Measurements from ENCODE around the gene SZT2. TPM values are rescaled to one million over a fixed set of nuclear protein-coding genes. Genes with fewer than 3 reads are reported as not detected.
A peak's percentile ranks its signal among the peaks of the same experiment; 100 is the strongest.

SZT2 gene
- total RNA-seq, 2 donors from 2014 or later, result 30.3 to 76.9 TPM

GRCh38 chr1:43427524-43427923, 37.8 kb downstream of the SZT2 start:
- H3K27me3 ChIP-seq (replicated peaks; ENCODE audit: insufficient read depth), result no peaks in the 10 kb centered on the region
- peak; percentile 28 for DNase-seq (ENCODE audit: low spot score)
- no peak overlapping the region for H3K27ac ChIP-seq
- no peaks in the 10 kb centered on the region for H3K9me3 ChIP-seq
- no peak overlapping the region for H3K4me3 ChIP-seq
- WGBS, result 72% methylated on average over 14 of the region's 14 CpGs
- TF ChIP-seq CTCF (IDR thresholded peaks at IDR 0.05), result no peak
- no peak for TF ChIP-seq POLR2AphosphoS5 (IDR thresholded peaks at IDR 0.05)
- TF ChIP-seq POLR2A (IDR thresholded peaks at IDR 0.05), result no peak
- intact Hi-C loops (cut with DNase I), result no loop called here
- peaks cover 30 to 43% of the 10 kb centered on the region in 2 donors for H3K36me3 ChIP-seq
- H3K4me1 ChIP-seq (replicated peaks), result no peaks in the 10 kb centered on the region

DNA sequence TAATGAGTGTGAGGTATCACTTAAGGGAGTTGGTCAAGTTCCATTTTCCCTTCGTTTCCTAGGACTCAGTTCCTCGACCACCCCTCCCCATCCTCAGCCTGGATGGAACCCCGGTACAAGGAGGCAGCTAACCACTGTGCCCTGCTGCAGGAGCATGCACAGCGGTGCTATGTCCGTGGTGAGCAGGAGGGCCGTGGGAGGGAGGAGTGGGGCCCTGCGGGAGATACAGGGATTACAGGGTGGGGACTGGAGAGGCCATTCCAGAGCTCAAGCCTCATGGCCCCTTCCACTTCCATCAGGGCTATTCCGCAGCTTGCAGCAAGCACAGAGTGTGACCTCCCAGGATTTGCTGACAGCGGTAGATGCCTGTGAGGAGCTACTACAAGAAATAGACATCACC, 38.2 kb downstream of the SZT2 start:
- 85% methylated on average over 9 of the region's 9 CpGs for WGBS
- Histone ChIP-seq H3K4me3 (no peak overlapping the region), H3K27me3 (replicated peaks; ENCODE audit: insufficient read depth) (no peaks in the 10 kb centered on the region), H3K27ac (no peak overlapping the region), H3K4me1 (replicated peaks) (no peaks in the 10 kb centered on the region), H3K36me3 (peaks cover 34 to 47% of the 10 kb centered on the region in 2 donors), H3K9me3 (no peaks in the 10 kb centered on the region)
- intact Hi-C loops (cut with DNase I), result no loop called here
- no peak for TF ChIP-seq CTCF (IDR thresholded peaks at IDR 0.05)
- no peak for TF ChIP-seq POLR2AphosphoS5 (IDR thresholded peaks at IDR 0.05)
- TF ChIP-seq POLR2A (IDR thresholded peaks at IDR 0.05), result no peak
- DNase-seq (ENCODE audit: low spot score), result no peak

GRCh38 chr1:43430831-43431230, 41.1 kb downstream of the SZT2 start:
- H3K27me3 ChIP-seq (replicated peaks; ENCODE audit: insufficient read depth), result no peaks in the 10 kb centered on the region
- H3K27ac ChIP-seq, result no peak overlapping the region
- WGBS, result 96% methylated on average over 5 of the region's 5 CpGs
- H3K9me3 ChIP-seq, result no peaks in the 10 kb centered on the region
- intact Hi-C loops (cut with DNase I), result no loop called here
- DNase-seq (ENCODE audit: low spot score), result no peak
- H3K36me3 ChIP-seq, result peaks cover 28 to 55% of the 10 kb centered on the region in 2 donors
- no peak overlapping the region for H3K4me3 ChIP-seq
- H3K4me1 ChIP-seq (replicated peaks), result no peaks in the 10 kb centered on the region
- no peak for TF ChIP-seq POLR2A (IDR thresholded peaks at IDR 0.05)
- no peak for TF ChIP-seq CTCF (IDR thresholded peaks at IDR 0.05)
- TF ChIP-seq POLR2AphosphoS5 (IDR thresholded peaks at IDR 0.05), result no peak

DNA sequence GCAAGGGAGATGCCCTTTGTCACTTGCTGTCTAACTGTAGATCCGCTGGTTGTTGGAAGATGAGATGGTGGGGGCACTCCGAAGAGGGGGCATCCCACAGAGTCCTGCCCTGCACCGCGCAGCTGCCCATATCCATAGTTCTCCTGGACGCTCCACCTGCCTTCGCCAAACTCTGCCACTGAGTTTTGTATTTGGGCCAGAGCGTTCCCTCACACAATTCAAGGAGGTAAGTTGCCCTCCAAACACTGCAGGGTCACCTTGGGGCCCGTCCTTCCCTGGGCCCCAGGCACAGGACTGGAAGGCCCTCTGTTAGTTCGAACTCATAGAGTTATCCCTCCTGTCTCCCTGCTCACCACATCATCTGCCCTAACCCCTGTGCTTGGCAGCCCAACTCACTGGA, 42.0 kb downstream of the SZT2 start:
- Histone ChIP-seq H3K36me3 (peaks cover 28 to 55% of the 10 kb centered on the region in 2 donors), H3K9me3 (no peaks in the 10 kb centered on the region), H3K4me3 (no peak overlapping the region), H3K27ac (no peak overlapping the region), H3K4me1 (replicated peaks) (no peaks in the 10 kb centered on the region), H3K27me3 (replicated peaks; ENCODE audit: insufficient read depth) (no peaks in the 10 kb centered on the region)
- no peak for DNase-seq (ENCODE audit: low spot score)
- WGBS, result 96% methylated on average over 9 of the region's 9 CpGs
- no peak for TF ChIP-seq POLR2AphosphoS5 (IDR thresholded peaks at IDR 0.05)
- no peak for TF ChIP-seq CTCF (IDR thresholded peaks at IDR 0.05)
- no peak for TF ChIP-seq POLR2A (IDR thresholded peaks at IDR 0.05)
- intact Hi-C loops (cut with DNase I), result no loop called here

DNA sequence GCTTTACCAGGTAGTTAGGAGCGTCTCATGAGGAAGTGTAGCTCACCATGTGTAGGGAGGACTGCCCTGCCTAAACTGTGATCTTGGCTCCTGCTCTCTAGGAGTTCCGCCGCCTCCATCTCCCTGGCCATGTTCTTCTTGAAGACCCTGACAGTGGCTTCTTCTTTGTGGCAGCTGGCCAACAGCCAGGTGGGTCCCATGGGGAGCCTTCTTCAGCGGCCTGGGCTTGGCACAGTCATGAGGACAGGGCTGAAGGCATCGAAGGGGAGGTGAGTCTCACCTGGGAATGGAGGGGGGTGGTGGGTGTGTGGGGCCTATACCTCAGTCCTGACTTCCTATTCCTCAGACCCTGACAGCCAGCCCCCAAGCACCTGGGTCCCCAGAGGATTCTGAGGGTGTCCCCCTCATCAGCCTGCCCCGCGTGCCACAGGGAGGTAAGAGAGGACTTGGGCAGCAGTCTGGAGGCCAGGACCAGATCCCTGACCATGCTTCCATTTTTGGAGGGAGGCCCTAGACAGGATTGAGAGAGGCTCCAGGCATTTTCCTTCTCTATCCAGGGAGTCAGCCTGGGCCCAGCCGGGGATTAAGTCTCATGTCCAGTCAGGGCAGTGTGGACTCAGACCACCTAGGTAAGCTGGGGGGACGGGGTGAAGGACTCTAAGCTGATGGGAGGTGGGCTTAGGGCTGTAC, 42.6 kb downstream of the SZT2 start:
- H3K27ac ChIP-seq, result no peak overlapping the region
- DNase-seq (ENCODE audit: low spot score), result no peak
- no peak for TF ChIP-seq POLR2AphosphoS5 (IDR thresholded peaks at IDR 0.05)
- no peak for TF ChIP-seq CTCF (IDR thresholded peaks at IDR 0.05)
- TF ChIP-seq POLR2A (IDR thresholded peaks at IDR 0.05), result no peak
- intact Hi-C loops (cut with DNase I), result no loop called here
- no peaks in the 10 kb centered on the region for H3K4me1 ChIP-seq (replicated peaks)
- H3K36me3 ChIP-seq, result peaks cover 28 to 55% of the 10 kb centered on the region in 2 donors
- no peaks in the 10 kb centered on the region for H3K9me3 ChIP-seq
- WGBS, result 96% methylated on average over 9 of the region's 9 CpGs
- H3K4me3 ChIP-seq, result no peak overlapping the region
- H3K27me3 ChIP-seq (replicated peaks; ENCODE audit: insufficient read depth), result no peaks in the 10 kb centered on the region
